Nephron progenitor cell (in vitro differentiated cells): ENCODE results near the gene PARS2.

ENCODE experiments used
- DNase-seq: peaks from one replicate; pipeline ENCODE4 v3.0.0; 2021
- H3K27ac Mint-ChIP-seq: 2 replicates; pipeline ENCODE4 v1.8.0; 2021; ENCODE audit warnings: mild to moderate bottlenecking, moderate library complexity, mixed read lengths
- H3K27me3 Mint-ChIP-seq: 2 replicates; pipeline ENCODE4 v1.8.0; 2021; ENCODE audit warnings: mild to moderate bottlenecking, low read depth, mixed read lengths; ENCODE audit not compliant: poor library complexity
- H3K36me3 Mint-ChIP-seq: 2 replicates; pipeline ENCODE4 v1.8.0; 2021; ENCODE audit warnings: low read depth, mixed read lengths
- H3K4me1 Mint-ChIP-seq: 2 replicates; pipeline ENCODE4 v1.8.0; 2021; ENCODE audit warnings: mixed read lengths
- H3K4me3 Mint-ChIP-seq: 2 replicates; pipeline ENCODE4 v1.8.0; 2021; ENCODE audit warnings: mild to moderate bottlenecking, moderate library complexity, mixed read lengths
- H3K9me3 Mint-ChIP-seq: 2 replicates; pipeline ENCODE4 v1.8.0; 2021; ENCODE audit warnings: mild to moderate bottlenecking, moderate library complexity, mixed read lengths
- TF ChIP-seq, protein P1 (sequence below): fragments of 200-600 bp; sonication (generic); IDR thresholded peaks from 2 replicates; pipeline ENCODE4 v1.5.0; 2021; ENCODE audit warnings: antibody characterized with exemption

Gene PARS2

DNA sequence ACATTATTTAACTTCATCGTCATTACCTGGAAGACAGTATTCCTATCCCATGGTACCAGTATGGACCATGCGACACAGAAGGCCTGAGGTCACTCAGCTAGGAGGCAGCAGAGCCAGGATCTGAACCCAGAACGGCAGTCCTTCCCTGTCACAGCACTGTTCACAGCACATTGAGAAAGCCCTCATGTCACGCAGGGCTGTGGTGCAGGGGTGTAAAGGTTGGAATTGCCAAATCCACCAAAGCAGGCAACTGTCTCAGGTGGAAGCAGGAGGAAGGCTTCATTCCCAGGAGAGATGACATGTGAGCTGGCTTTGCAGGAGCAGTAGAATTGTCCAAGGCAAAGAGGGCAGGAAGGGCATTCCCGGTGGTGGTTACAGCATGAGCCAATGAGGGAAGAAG lies 46.7 kb upstream of the PARS2 start:
- H3K36me3 Mint-ChIP-seq: no peaks in the 10 kb centered on the region
- H3K4me3 Mint-ChIP-seq: no peak overlapping the region
- H3K4me1 Mint-ChIP-seq: peaks cover 36% of the 10 kb centered on the region
- DNase-seq: no peak
- TF ChIP-seq, protein P1, sequence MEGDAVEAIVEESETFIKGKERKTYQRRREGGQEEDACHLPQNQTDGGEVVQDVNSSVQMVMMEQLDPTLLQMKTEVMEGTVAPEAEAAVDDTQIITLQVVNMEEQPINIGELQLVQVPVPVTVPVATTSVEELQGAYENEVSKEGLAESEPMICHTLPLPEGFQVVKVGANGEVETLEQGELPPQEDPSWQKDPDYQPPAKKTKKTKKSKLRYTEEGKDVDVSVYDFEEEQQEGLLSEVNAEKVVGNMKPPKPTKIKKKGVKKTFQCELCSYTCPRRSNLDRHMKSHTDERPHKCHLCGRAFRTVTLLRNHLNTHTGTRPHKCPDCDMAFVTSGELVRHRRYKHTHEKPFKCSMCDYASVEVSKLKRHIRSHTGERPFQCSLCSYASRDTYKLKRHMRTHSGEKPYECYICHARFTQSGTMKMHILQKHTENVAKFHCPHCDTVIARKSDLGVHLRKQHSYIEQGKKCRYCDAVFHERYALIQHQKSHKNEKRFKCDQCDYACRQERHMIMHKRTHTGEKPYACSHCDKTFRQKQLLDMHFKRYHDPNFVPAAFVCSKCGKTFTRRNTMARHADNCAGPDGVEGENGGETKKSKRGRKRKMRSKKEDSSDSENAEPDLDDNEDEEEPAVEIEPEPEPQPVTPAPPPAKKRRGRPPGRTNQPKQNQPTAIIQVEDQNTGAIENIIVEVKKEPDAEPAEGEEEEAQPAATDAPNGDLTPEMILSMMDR: no peak
- H3K27ac Mint-ChIP-seq: no peak overlapping the region
- H3K27me3 Mint-ChIP-seq: peaks cover 33% of the 10 kb centered on the region
- no peaks in the 10 kb centered on the region for H3K9me3 Mint-ChIP-seq

- peak; percentile 85 for DNase-seq
- H3K36me3 Mint-ChIP-seq: no peaks in the 10 kb centered on the region
- H3K9me3 Mint-ChIP-seq: no peaks in the 10 kb centered on the region
- TF ChIP-seq, protein P1: peak; percentile 88
- H3K27ac Mint-ChIP-seq: no peak overlapping the region
- peaks cover 31% of the 10 kb centered on the region for H3K4me1 Mint-ChIP-seq
- H3K4me3 Mint-ChIP-seq: no peak overlapping the region
- H3K27me3 Mint-ChIP-seq: peaks cover 29% of the 10 kb centered on the region
Measured at GRCh38 chr1:54810153-54810942, 46.0 kb upstream of the PARS2 start.

DNA sequence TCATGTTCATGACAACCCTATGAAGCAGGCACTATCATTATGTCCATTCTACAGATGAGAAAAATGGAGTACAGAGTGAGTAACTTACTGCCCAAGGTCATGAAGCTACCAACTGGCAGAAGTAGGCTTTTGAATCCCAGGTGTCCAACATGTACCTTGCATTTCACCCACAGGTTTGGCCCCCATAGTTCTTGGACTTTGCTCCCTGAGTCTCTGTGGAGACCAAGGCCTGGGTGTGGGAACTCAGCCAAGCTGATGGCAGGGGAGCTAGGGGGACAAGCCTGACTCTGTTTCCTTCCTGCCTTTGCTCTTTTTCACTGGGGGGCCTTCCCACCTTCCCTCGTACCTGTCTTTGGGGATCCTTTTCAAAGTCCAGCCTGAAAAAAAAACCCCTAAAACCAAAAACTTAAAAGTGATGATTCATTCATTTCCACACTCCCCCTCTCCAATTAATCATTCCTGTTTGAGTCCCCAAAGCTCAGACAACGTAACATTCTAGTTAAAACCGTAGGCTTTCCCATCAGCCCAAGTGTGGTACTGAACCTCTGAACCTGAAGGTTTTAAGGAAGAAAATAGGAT lies 45.3 kb upstream of the PARS2 start:
- H3K27me3 Mint-ChIP-seq: peaks cover 29% of the 10 kb centered on the region
- peaks cover 27% of the 10 kb centered on the region for H3K4me1 Mint-ChIP-seq
- H3K36me3 Mint-ChIP-seq: no peaks in the 10 kb centered on the region
- H3K27ac Mint-ChIP-seq: no peak overlapping the region
- DNase-seq: no peak
- H3K4me3 Mint-ChIP-seq: no peak overlapping the region
- H3K9me3 Mint-ChIP-seq: no peaks in the 10 kb centered on the region
- TF ChIP-seq, protein P1: no peak

GRCh38 chr1:54808443-54809207 lies 44.3 kb upstream of the PARS2 start:
- Mint-ChIP-seq H3K9me3 (no peaks in the 10 kb centered on the region), H3K36me3 (no peaks in the 10 kb centered on the region), H3K4me1 (peaks cover 20% of the 10 kb centered on the region), H3K4me3 (no peak overlapping the region), H3K27me3 (peaks cover 29% of the 10 kb centered on the region), H3K27ac (no peak overlapping the region)
- TF ChIP-seq, protein P1: peak; percentile 21
- no peak for DNase-seq

- H3K27ac Mint-ChIP-seq: no peak overlapping the region
- H3K4me3 Mint-ChIP-seq: no peak overlapping the region
- peaks cover 12% of the 10 kb centered on the region for H3K4me1 Mint-ChIP-seq
- no peaks in the 10 kb centered on the region for H3K9me3 Mint-ChIP-seq
- TF ChIP-seq, protein P1: no peak
- no peak for DNase-seq
- H3K36me3 Mint-ChIP-seq: no peaks in the 10 kb centered on the region
- H3K27me3 Mint-ChIP-seq: peaks cover 27% of the 10 kb centered on the region
Measured at GRCh38 chr1:54807756-54808155, 43.4 kb upstream of the PARS2 start.
